SK-N-SH (cell line): ENCODE data around the gene DGCR2. TPM values are rescaled to one million over a fixed set of nuclear protein-coding genes. Genes with fewer than 3 reads are reported as not detected.

Experiments used
- CTCF ChIA-PET: fragments of 300-600, 350-600 bp; formaldehyde crosslinking; extraction: SDS; loops from one replicate; lab custom pipeline; 2021; lab: Yijun Ruan, JAX
- POLR2A ChIA-PET: fragments of 350-600 bp; sonication (Branson Sonifier 250); formaldehyde crosslinking; extraction: SDS; loops from one replicate; lab custom pipeline; 2020; ENCODE audit warnings: antibody characterized with exemption, inconsistent platforms; lab: Yijun Ruan, JAX
- DNase-seq: peaks from one replicate; pipeline ENCODE4 v3.0.0; 2012
- H2AFZ ChIP-seq: fragments of 200-600 bp; sonication (generic); 2 replicates; pipeline ENCODE4 v1.8.1; 2016; ENCODE audit warnings: antibody characterized with exemption, mild to moderate bottlenecking, low read depth
- H3F3A ChIP-seq: fragments of 200-600 bp; sonication (generic); replicated peaks from 2 replicates; pipeline ENCODE3; 2016; ENCODE audit warnings: antibody characterized with exemption, mild to moderate bottlenecking; ENCODE audit not compliant: insufficient read depth
- H3K27ac ChIP-seq, 2 experiments: fragments of 200-500 bp in 1 of 2; fragments of 200-600 bp in 1 of 2; sonication (Bioruptor generic) in 1 of 2; sonication (generic), shearing (Covaris generic) in 1 of 2; 2 replicates each; pipeline versions ENCODE4 v1.5.1 to v1.6.1; 2014 to 2016; ENCODE audit warnings: low read depth in 2 of 2, inconsistent platforms in 1 of 2, low read length in 1 of 2, mild to moderate bottlenecking in 1 of 2, mixed read lengths in 1 of 2
- H3K27me3 ChIP-seq: fragments of 200-600 bp; sonication (generic), shearing (Covaris generic); 2 replicates; pipeline ENCODE4 v1.6.1; 2016; ENCODE audit warnings: mixed run types; ENCODE audit not compliant: insufficient read depth
- H3K36me3 ChIP-seq, 2 experiments: fragments of 200-500 bp in 1 of 2; fragments of 200-600 bp in 1 of 2; sonication (Bioruptor generic) in 1 of 2; sonication (generic) in 1 of 2; replicated peaks in 1 of 2; 2 replicates each; pipeline versions ENCODE3 to v1.5.1; 2014 to 2016; ENCODE audit warnings: low read length in 1 of 2, mild to moderate bottlenecking in 1 of 2; ENCODE audit not compliant: insufficient read depth in 2 of 2, control insufficient read depth in 1 of 2
- H3K4me1 ChIP-seq, 2 experiments: fragments of 200-500 bp in 1 of 2; fragments of 200-600 bp in 1 of 2; sonication (Bioruptor generic) in 1 of 2; sonication (generic), shearing (Covaris generic) in 1 of 2; 2 replicates each; pipeline versions ENCODE4 v1.5.1 to v1.6.1; 2014 to 2016; ENCODE audit warnings: low read depth in 1 of 2, low read length in 1 of 2, mixed run types in 1 of 2; ENCODE audit not compliant: insufficient read depth in 2 of 2, control insufficient read depth in 1 of 2
- H3K4me2 ChIP-seq: fragments of 200-600 bp; sonication (generic), shearing (Covaris generic); 2 replicates; pipeline ENCODE4 v1.6.1; 2017; ENCODE audit warnings: mixed run types
- H3K4me3 ChIP-seq, 2 experiments: fragments of 200-500 bp in 1 of 2; fragments of 200-600 bp in 1 of 2; sonication (Bioruptor generic) in 1 of 2; sonication (generic), shearing (Covaris generic) in 1 of 2; 2 replicates each; pipeline versions ENCODE4 v1.5.1 to v1.8.1; 2014 to 2016; ENCODE audit warnings: low read depth in 2 of 2, inconsistent platforms in 1 of 2, low read length in 1 of 2, mild to moderate bottlenecking in 1 of 2, mixed read lengths in 1 of 2, moderate library complexity in 1 of 2
- H3K79me2 ChIP-seq: fragments of 200-600 bp; sonication (generic); 2 replicates; pipeline ENCODE4 v1.8.1; 2017; ENCODE audit warnings: mild to moderate bottlenecking; ENCODE audit not compliant: insufficient read depth
- H3K9ac ChIP-seq: fragments of 200-600 bp; sonication (generic); 2 replicates; pipeline ENCODE4 v1.6.1; 2017; ENCODE audit warnings: mixed run types
- H3K9me2 ChIP-seq: fragments of 200-600 bp; sonication (generic); 2 replicates; pipeline ENCODE4 v1.6.1; 2017; ENCODE audit warnings: mixed run types
- H3K9me3 ChIP-seq: fragments of 200-600 bp; sonication (generic); 2 replicates; pipeline ENCODE4 v1.6.1; 2017; ENCODE audit warnings: mixed run types, mild to moderate bottlenecking, moderate library complexity
- H4K20me1 ChIP-seq: fragments of 200-600 bp; sonication (generic); 2 replicates; pipeline ENCODE4 v1.6.1; 2017; ENCODE audit warnings: mild to moderate bottlenecking, mixed run types; ENCODE audit not compliant: insufficient read depth
- ELF1 ChIP-seq: IDR thresholded peaks from 2 replicates; pipeline ENCODE4 v1.4.0; 2012
- FOXM1 ChIP-seq: IDR thresholded peaks from 2 replicates; pipeline ENCODE4 v1.4.0; 2012; ENCODE audit warnings: low read depth, mild to moderate bottlenecking
- NRF1 ChIP-seq: IDR thresholded peaks from 2 replicates; pipeline ENCODE4 v1.6.1; 2012; ENCODE audit warnings: low read depth, mild to moderate bottlenecking, low read length
- POLR2AphosphoS5 ChIP-seq: IDR thresholded peaks from 2 replicates; pipeline ENCODE4 v1.6.1; 2012; ENCODE audit warnings: low read depth, low read length
- RAD21 ChIP-seq: IDR thresholded peaks from 2 replicates; pipeline ENCODE4 v1.6.1; 2012; ENCODE audit warnings: mild to moderate bottlenecking, low read length
- RFX5 ChIP-seq: IDR thresholded peaks from 2 replicates; pipeline ENCODE4 v1.6.1; 2012; ENCODE audit warnings: mild to moderate bottlenecking, improper control_type of control experiment, low read length
- RXRA ChIP-seq: IDR thresholded peaks from 2 replicates; pipeline ENCODE4 v1.4.0; 2012; ENCODE audit warnings: low read depth, mild to moderate bottlenecking, borderline replicate concordance
- SMC3 ChIP-seq: IDR thresholded peaks from 2 replicates; pipeline ENCODE4 v1.6.1; 2012; ENCODE audit warnings: low read depth, low read length, improper control_type of control experiment
- TCF12 ChIP-seq: IDR thresholded peaks from 2 replicates; pipeline ENCODE4 v1.4.0; 2012
- TEAD4 ChIP-seq: IDR thresholded peaks from 2 replicates; pipeline ENCODE4 v1.4.0; 2012; ENCODE audit warnings: mild to moderate bottlenecking, borderline replicate concordance; ENCODE audit not compliant: insufficient read depth
- USF2 ChIP-seq: fragments of 150-350 bp; IDR thresholded peaks from 2 replicates; pipeline ENCODE4 v1.6.1; 2017; ENCODE audit warnings: antibody characterized with exemption, low read length, low read depth, borderline replicate concordance
- WGBS: methylation state at CpG from one replicate; pipeline ENCODE4 v1.1.6; 2017; ENCODE audit warnings: low lambda C conversion rate; 5-methylcytosine and 5-hydroxymethylcytosine counted together
- polyA plus RNA-seq, 3 experiments: library from polyadenylated mRNA; depleted of rRNA; stranded (reverse); fragments of >200 nt; gene quantifications; 2 replicates each; pipeline ENCODE4 v1.2.3, GENCODE V29; 2012
- TF ChIP-seq, protein P1 (sequence below): IDR thresholded peaks from 2 replicates; pipeline ENCODE4 v1.4.0; 2012; ENCODE audit warnings: low read depth, borderline replicate concordance
- TF ChIP-seq, protein P2 (sequence below): IDR thresholded peaks from 2 replicates; pipeline ENCODE4 v1.4.0; 2012; ENCODE audit warnings: low read depth, borderline replicate concordance

The DGCR2 gene
- polyA plus RNA-seq, 1 of the 3 experiments (the other 2 are of a cell fraction) = 30.4 TPM

GRCh38 chr22:19057539-19057938 is 64.7 kb downstream of the DGCR2 start:
- no peak overlapping the region for H3K27ac ChIP-seq
- CTCF ChIA-PET = interaction anchor here (1.2 kb wide), 1 partner anchor 9 kb away, joined by 3 read pairs; no protein-coding TSS in a partner anchor
- no peaks in the 10 kb centered on the region for H3K79me2 ChIP-seq
- peaks cover 0 to 2% of the 10 kb centered on the region in 2 experiments; a peak in 1 of 4 replicates for H3K4me1 ChIP-seq
- H3K9ac ChIP-seq = no peak overlapping the region
- H3K27me3 ChIP-seq = no peaks in the 10 kb centered on the region
- H3K4me3 ChIP-seq = no peak overlapping the region
- no peak overlapping the region for H3K4me2 ChIP-seq
- no peaks in the 10 kb centered on the region for H3F3A ChIP-seq
- no peak overlapping the region for H2AFZ ChIP-seq
- POLR2A ChIA-PET = no interaction called here
- peaks cover 8 to 40% of the 10 kb centered on the region in 2 experiments for H3K36me3 ChIP-seq
- DNase-seq = no peak
- TF ChIP-seq ELF1 = no peak
- TF ChIP-seq FOXM1 = no peak
- TF ChIP-seq, protein P1, sequence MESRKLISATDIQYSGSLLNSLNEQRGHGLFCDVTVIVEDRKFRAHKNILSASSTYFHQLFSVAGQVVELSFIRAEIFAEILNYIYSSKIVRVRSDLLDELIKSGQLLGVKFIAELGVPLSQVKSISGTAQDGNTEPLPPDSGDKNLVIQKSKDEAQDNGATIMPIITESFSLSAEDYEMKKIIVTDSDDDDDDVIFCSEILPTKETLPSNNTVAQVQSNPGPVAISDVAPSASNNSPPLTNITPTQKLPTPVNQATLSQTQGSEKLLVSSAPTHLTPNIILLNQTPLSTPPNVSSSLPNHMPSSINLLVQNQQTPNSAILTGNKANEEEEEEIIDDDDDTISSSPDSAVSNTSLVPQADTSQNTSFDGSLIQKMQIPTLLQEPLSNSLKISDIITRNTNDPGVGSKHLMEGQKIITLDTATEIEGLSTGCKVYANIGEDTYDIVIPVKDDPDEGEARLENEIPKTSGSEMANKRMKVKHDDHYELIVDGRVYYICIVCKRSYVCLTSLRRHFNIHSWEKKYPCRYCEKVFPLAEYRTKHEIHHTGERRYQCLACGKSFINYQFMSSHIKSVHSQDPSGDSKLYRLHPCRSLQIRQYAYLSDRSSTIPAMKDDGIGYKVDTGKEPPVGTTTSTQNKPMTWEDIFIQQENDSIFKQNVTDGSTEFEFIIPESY = no peak
- no peak for TF ChIP-seq RFX5
- no peak for TF ChIP-seq RAD21
- no peak for TF ChIP-seq TEAD4
- no peak for TF ChIP-seq USF2
- TF ChIP-seq NRF1 = no peak
- no peak for TF ChIP-seq TCF12
- no peak for TF ChIP-seq POLR2AphosphoS5
- no peak for TF ChIP-seq RXRA
- TF ChIP-seq, protein P2, sequence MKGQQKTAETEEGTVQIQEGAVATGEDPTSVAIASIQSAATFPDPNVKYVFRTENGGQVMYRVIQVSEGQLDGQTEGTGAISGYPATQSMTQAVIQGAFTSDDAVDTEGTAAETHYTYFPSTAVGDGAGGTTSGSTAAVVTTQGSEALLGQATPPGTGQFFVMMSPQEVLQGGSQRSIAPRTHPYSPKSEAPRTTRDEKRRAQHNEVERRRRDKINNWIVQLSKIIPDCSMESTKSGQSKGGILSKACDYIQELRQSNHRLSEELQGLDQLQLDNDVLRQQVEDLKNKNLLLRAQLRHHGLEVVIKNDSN = no peak
- H4K20me1 ChIP-seq = no peaks in the 10 kb centered on the region
- 100% methylated on average over 1 of the region's 8 CpGs for WGBS
- H3K9me2 ChIP-seq = no peaks in the 10 kb centered on the region
- no peaks in the 10 kb centered on the region for H3K9me3 ChIP-seq

- Histone ChIP-seq H3K79me2 (no peaks in the 10 kb centered on the region), H4K20me1 (no peaks in the 10 kb centered on the region), H3F3A (no peaks in the 10 kb centered on the region), H3K9me3 (no peaks in the 10 kb centered on the region), H3K36me3 (peaks cover 8 to 40% of the 10 kb centered on the region in 2 experiments), H3K4me2 (no peak overlapping the region), H3K27me3 (no peaks in the 10 kb centered on the region), H3K9me2 (no peaks in the 10 kb centered on the region), H3K4me1 (peaks cover 0 to 2% of the 10 kb centered on the region in 2 experiments; a peak in 1 of 4 replicates), H3K4me3 (no peak overlapping the region), H3K9ac (no peak overlapping the region), H3K27ac (no peak overlapping the region), H2AFZ (no peak overlapping the region)
- ChIA-PET CTCF (no interaction called here), POLR2A (no interaction called here)
- no peak for DNase-seq
- TF ChIP-seq SMC3 (no peak), ELF1 (no peak)
- WGBS = 86% methylated on average over 1 of the region's 13 CpGs
Observed at GRCh38 chr22:19056951-19057401, 65.2 kb downstream of the DGCR2 start.
